Fibroblast of lung (primary cell): ENCODE data around the gene HCN1. TPM values are rescaled to one million over a fixed set of nuclear protein-coding genes. Genes with fewer than 3 reads are reported as not detected.

Experiments
- DNase-seq, 2 donors: peaks; one replicate each; pipeline versions ENCODE4 v3.0.0 to v3.0.0-alpha.2; 2010; ENCODE audit warnings: low read depth in 2 of 2
- H2AFZ ChIP-seq: 2 replicates; pipeline ENCODE4 v1.5.1; 2012; ENCODE audit warnings: low read length, control low read depth, inconsistent platforms
- H3K27ac ChIP-seq: 2 replicates; pipeline ENCODE4 v1.5.1; 2011; ENCODE audit warnings: low read length, control low read depth; ENCODE audit not compliant: insufficient read depth
- H3K27me3 ChIP-seq: 2 replicates; pipeline ENCODE4 v1.5.1; 2011; ENCODE audit warnings: mild to moderate bottlenecking, low read length; ENCODE audit not compliant: control insufficient read depth, insufficient read depth
- H3K36me3 ChIP-seq: 2 replicates; pipeline ENCODE4 v1.5.1; 2011; ENCODE audit warnings: low read length; ENCODE audit not compliant: control insufficient read depth, insufficient read depth
- H3K4me1 ChIP-seq: 2 replicates; pipeline ENCODE4 v1.5.1; 2011; ENCODE audit warnings: low read length; ENCODE audit not compliant: control insufficient read depth, insufficient read depth; ENCODE audit errors: extremely low read depth
- H3K4me2 ChIP-seq: 2 replicates; pipeline ENCODE4 v1.5.1; 2011; ENCODE audit warnings: low read length, control low read depth; ENCODE audit not compliant: insufficient read depth; ENCODE audit errors: extremely low read depth
- H3K4me3 ChIP-seq, 4 experiments: fragments of 200-600 bp in 1 of 4; sonication (generic) in 1 of 4; replicated peaks in 1 of 4; 2 replicates each; pipeline ENCODE4 v1.5.1; 2011 to 2016; ENCODE audit warnings: low read length in 4 of 4, low read depth in 3 of 4, mild to moderate bottlenecking in 3 of 4, control low read depth in 2 of 4, inconsistent platforms in 1 of 4, mixed read lengths in 1 of 4; ENCODE audit not compliant: insufficient read depth in 1 of 4; ENCODE audit errors: control extremely low read depth in 1 of 4
- H3K79me2 ChIP-seq: 2 replicates; pipeline ENCODE4 v1.5.1; 2012; ENCODE audit warnings: mild to moderate bottlenecking, low read length, inconsistent platforms; ENCODE audit not compliant: control insufficient read depth, insufficient read depth
- H3K9ac ChIP-seq: 2 replicates; pipeline ENCODE4 v1.5.1; 2011; ENCODE audit warnings: mild to moderate bottlenecking, low read length, control low read depth; ENCODE audit not compliant: insufficient read depth
- H3K9me3 ChIP-seq: 2 replicates; pipeline ENCODE4 v1.5.1; 2012; ENCODE audit warnings: low read depth, low read length; ENCODE audit not compliant: control insufficient read depth, insufficient read depth
- H4K20me1 ChIP-seq: 2 replicates; pipeline ENCODE4 v1.5.1; 2011; ENCODE audit warnings: low read length; ENCODE audit not compliant: control insufficient read depth, insufficient read depth; ENCODE audit errors: extremely low read depth
- EZH2 ChIP-seq: IDR thresholded peaks from 2 replicates; pipeline ENCODE4 v1.5.1; 2012; ENCODE audit warnings: low read length, control low read depth, mild to moderate bottlenecking; ENCODE audit errors: missing control alignments
- polyA plus RNA-seq, 2 donors: library from polyadenylated mRNA; depleted of rRNA in 1 of 2; stranded (reverse) in 1 of 2; unstranded in 1 of 2; fragments of >200 nt; gene quantifications; 2 replicates each; pipeline ENCODE4 v1.2.1, GENCODE V29; 2011 to 2012; ENCODE audit warnings: missing spikeins in 1 of 2
- total RNA-seq: library from RNA; depleted of rRNA; stranded (reverse); fragments of >200 nt; gene quantifications from 2 replicates; pipeline ENCODE4 v1.2.1, GENCODE V29; 2014
- TF ChIP-seq, protein P1 (sequence below), 2 donors: IDR thresholded peaks in 1 of 2; conservative IDR thresholded peaks in 1 of 2; 1 replicate in 1 of 2; 2 replicates in 1 of 2; pipeline ENCODE4 v1.5.1; 2011 to 2012; ENCODE audit warnings: low read length in 2 of 2, control low read depth in 1 of 2, inconsistent platforms in 1 of 2, low read depth in 1 of 2, mild to moderate bottlenecking in 1 of 2

Gene HCN1
- total and polyA plus RNA-seq, 2 donors (not counting 1 experiment from before 2014, with no cell fraction given), result not detected

DNA sequence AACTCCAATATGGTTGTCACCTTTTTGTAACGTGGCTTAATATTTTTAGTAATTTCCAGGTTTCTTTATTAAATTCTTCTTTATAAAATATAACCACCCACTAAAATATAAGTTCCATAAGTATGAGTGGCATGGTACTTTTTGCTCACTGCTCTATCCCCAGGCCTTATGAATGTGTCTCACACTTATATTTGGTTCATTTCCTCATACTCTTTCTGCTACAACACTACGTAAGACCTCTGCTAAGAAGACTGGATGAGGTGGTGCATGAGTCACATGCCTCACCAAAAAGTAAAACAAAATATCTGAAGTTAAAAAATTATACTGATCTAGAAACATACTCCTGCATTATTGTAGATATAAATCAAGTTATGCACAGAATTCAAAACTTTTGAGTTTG is 400.9 kb downstream of the HCN1 start:
- Histone ChIP-seq H2AFZ (no peak overlapping the region), H3K36me3 (no peaks in the 10 kb centered on the region), H3K9me3 (no peaks in the 10 kb centered on the region), H3K27ac (no peak overlapping the region), H3K9ac (no peak overlapping the region), H3K4me3 (no peak overlapping the region), H3K79me2 (no peaks in the 10 kb centered on the region), H3K27me3 (no peaks in the 10 kb centered on the region), H3K4me2 (no peak overlapping the region), H4K20me1 (no peaks in the 10 kb centered on the region), H3K4me1 (no peaks in the 10 kb centered on the region)
- TF ChIP-seq, protein P1, sequence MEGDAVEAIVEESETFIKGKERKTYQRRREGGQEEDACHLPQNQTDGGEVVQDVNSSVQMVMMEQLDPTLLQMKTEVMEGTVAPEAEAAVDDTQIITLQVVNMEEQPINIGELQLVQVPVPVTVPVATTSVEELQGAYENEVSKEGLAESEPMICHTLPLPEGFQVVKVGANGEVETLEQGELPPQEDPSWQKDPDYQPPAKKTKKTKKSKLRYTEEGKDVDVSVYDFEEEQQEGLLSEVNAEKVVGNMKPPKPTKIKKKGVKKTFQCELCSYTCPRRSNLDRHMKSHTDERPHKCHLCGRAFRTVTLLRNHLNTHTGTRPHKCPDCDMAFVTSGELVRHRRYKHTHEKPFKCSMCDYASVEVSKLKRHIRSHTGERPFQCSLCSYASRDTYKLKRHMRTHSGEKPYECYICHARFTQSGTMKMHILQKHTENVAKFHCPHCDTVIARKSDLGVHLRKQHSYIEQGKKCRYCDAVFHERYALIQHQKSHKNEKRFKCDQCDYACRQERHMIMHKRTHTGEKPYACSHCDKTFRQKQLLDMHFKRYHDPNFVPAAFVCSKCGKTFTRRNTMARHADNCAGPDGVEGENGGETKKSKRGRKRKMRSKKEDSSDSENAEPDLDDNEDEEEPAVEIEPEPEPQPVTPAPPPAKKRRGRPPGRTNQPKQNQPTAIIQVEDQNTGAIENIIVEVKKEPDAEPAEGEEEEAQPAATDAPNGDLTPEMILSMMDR (conservative IDR thresholded peaks at IDR 0.05 in 1 of 2, IDR thresholded peaks at IDR 0.05 in 1 of 2; ENCODE audit: low read depth in 1 of 2, low read length in 2 of 2), result no peak
- no peak for TF ChIP-seq EZH2
- DNase-seq, result no peak

DNA sequence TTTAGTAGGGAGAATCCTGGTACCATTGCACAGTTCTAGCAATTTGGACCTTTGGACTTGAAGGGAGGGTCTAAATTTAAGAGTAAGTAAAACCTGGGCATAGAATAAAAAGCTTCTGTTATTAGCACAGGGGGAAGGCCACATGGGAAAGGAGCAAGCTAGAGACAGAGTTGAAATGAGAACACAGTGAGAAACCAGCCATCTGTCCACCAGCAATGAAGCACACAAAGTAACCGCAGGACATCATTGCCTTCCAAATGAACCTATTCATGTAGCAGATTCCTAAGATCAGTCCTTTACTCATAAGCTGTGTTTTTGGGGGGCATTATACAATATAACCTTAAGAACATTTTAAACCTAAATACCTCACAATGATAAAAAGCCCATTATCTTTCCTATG is 407.4 kb downstream of the HCN1 start:
- Histone ChIP-seq H3K79me2 (no peaks in the 10 kb centered on the region), H3K9ac (no peak overlapping the region), H4K20me1 (no peaks in the 10 kb centered on the region), H3K27me3 (no peaks in the 10 kb centered on the region), H3K4me1 (no peaks in the 10 kb centered on the region), H2AFZ (no peak overlapping the region), H3K27ac (no peak overlapping the region), H3K4me2 (no peak overlapping the region), H3K36me3 (no peaks in the 10 kb centered on the region), H3K9me3 (no peaks in the 10 kb centered on the region), H3K4me3 (no peak overlapping the region)
- no peak for DNase-seq
- TF ChIP-seq, protein P1 (conservative IDR thresholded peaks at IDR 0.05 in 1 of 2, IDR thresholded peaks at IDR 0.05 in 1 of 2; ENCODE audit: low read depth in 1 of 2, low read length in 2 of 2), result no peak
- TF ChIP-seq EZH2, result no peak

DNA sequence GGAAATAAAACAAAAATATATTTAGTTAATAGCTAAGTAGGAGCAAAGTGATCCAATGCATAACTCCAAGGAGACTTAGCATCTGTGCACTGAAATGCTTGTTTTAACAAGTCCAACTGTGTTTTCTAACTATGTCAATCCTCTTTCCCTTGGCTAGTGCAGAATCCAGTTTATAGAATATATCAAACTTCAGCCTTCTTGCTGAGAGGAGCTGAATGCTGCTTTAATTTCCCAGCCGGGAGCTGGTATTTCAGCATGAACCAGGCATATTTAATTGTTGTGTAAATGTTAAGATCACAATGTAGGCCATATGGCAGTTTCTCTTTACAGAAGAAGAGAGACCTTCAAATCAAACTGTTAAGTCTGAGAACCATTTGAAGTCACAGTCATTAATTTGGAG is 411.7 kb downstream of the HCN1 start:
- no peak for DNase-seq
- no peak overlapping the region for H3K4me2 ChIP-seq
- no peak overlapping the region for H3K4me3 ChIP-seq
- TF ChIP-seq, protein P1 (conservative IDR thresholded peaks at IDR 0.05 in 1 of 2, IDR thresholded peaks at IDR 0.05 in 1 of 2; ENCODE audit: low read depth in 1 of 2, low read length in 2 of 2), result no peak
- no peak for TF ChIP-seq EZH2
- no peaks in the 10 kb centered on the region for H3K4me1 ChIP-seq
- no peak overlapping the region for H3K9ac ChIP-seq
- no peaks in the 10 kb centered on the region for H3K36me3 ChIP-seq
- no peak overlapping the region for H3K27ac ChIP-seq
- no peak overlapping the region for H2AFZ ChIP-seq
- H3K79me2 ChIP-seq, result no peaks in the 10 kb centered on the region
- no peaks in the 10 kb centered on the region for H4K20me1 ChIP-seq
- H3K27me3 ChIP-seq, result no peaks in the 10 kb centered on the region
- H3K9me3 ChIP-seq, result no peaks in the 10 kb centered on the region
